Measurements from ENCODE around the gene PSMA6.

GRCh38 chr14:35365130-35366055 is 73.2 kb downstream of the PSMA6 start:
- TF ChIP-seq SUZ12 (IDR thresholded peaks at IDR 0.05) (no peak), FOXM1 (IDR thresholded peaks at IDR 0.05; ENCODE audit: borderline replicate concordance) (no peak), TARDBP (IDR thresholded peaks at IDR 0.05) (no peak), SP1 (IDR thresholded peaks at IDR 0.05) (no peak), FOXA1 (IDR thresholded peaks at IDR 0.05) (no peak)
